GM12878 (cell line): ENCODE results near the gene SLC35A5. TPM values are rescaled to one million over a fixed set of nuclear protein-coding genes. Genes with fewer than 3 reads are reported as not detected.
A peak's percentile ranks its signal among the peaks of the same experiment; 100 is the strongest.

Experiments
- ATAC-seq: fragments of 200-7000 bp; cut with Tn5 transposase; 3 replicates; pipeline ENCODE4 v1.9.1; 2020; ENCODE audit warnings: mild to moderate bottlenecking, moderate library complexity
- BruUV-seq: library from RNA; stranded (reverse); fragments of 400-500 nt; replicated peaks from 2 replicates; lab custom pipeline; 2021; lab: Mats Ljungman, UMichigan
- CTCF ChIA-PET: fragments of 300-600 bp; sonication (Branson Sonifier 250); formaldehyde crosslinking; extraction: SDS; loops from one replicate; lab custom pipeline; 2021; ENCODE audit warnings: inconsistent platforms; lab: Yijun Ruan, JAX
- POLR2A ChIA-PET: fragments of 350-600 bp; formaldehyde crosslinking; extraction: SDS; loops from one replicate; lab custom pipeline; 2021; ENCODE audit warnings: inconsistent platforms; lab: Charles Lee
- RAD21 ChIA-PET: fragments of 300-600 bp; sonication (Branson Sonifier 250); formaldehyde crosslinking; loops from one replicate; lab custom pipeline; 2023; ENCODE audit warnings: antibody characterized with exemption; ENCODE audit not compliant: unreplicated experiment; lab: Charles Lee
- SMC1A ChIA-PET: fragments of 300-600 bp; sonication (Branson Sonifier 250); formaldehyde crosslinking; loops from one replicate; lab custom pipeline; 2023; ENCODE audit not compliant: unreplicated experiment, uncharacterized antibody; lab: Charles Lee
- DNase-seq: peaks from one replicate; pipeline ENCODE4 v3.0.0-alpha.2; 2011; ENCODE audit warnings: low read depth, low spot score
- FAIRE-seq: peaks from 3 replicates; lab custom pipeline; 2011; peaks lifted over from hg19 to GRCh38; lab: Jason Lieb, UNC
- H2AFZ ChIP-seq: 2 replicates; pipeline ENCODE4 v1.6.0; 2011; ENCODE audit warnings: low read depth, low read length, control low read depth; ENCODE audit not compliant: control insufficient read depth
- H3K27ac ChIP-seq: 2 replicates; pipeline ENCODE4 v1.5.1; 2011; ENCODE audit warnings: control low read depth; ENCODE audit not compliant: control insufficient read depth, insufficient read depth
- H3K27me3 ChIP-seq, 2 experiments: replicated peaks in 1 of 2; 2 replicates each; pipeline versions ENCODE4 v1.6.0 to v1.6.1; 2011; ENCODE audit warnings: low read length in 1 of 2; ENCODE audit not compliant: control insufficient read depth in 2 of 2, insufficient read depth in 2 of 2
- H3K36me3 ChIP-seq, 2 experiments: 2 replicates each; pipeline ENCODE4 v1.5.1; 2011; ENCODE audit warnings: low read length in 1 of 2; ENCODE audit not compliant: control insufficient read depth in 2 of 2, insufficient read depth in 2 of 2
- H3K4me1 ChIP-seq: 2 replicates; pipeline ENCODE4 v1.6.1; 2011; ENCODE audit warnings: mild to moderate bottlenecking, low read length, moderate library complexity, mixed read lengths; ENCODE audit not compliant: control insufficient read depth, insufficient read depth
- H3K4me2 ChIP-seq: 2 replicates; pipeline ENCODE4 v1.6.0; 2011; ENCODE audit warnings: control low read depth; ENCODE audit not compliant: control insufficient read depth, insufficient read depth
- H3K4me3 ChIP-seq: fragments of 200-600 bp; sonication (generic); 2 replicates; pipeline ENCODE4 v1.5.1; 2016
- H3K79me2 ChIP-seq: 2 replicates; pipeline ENCODE4 v1.6.0; 2011; ENCODE audit warnings: low read length; ENCODE audit not compliant: control insufficient read depth, insufficient read depth
- H3K9ac ChIP-seq: 2 replicates; pipeline ENCODE4 v1.8.0; 2011; ENCODE audit warnings: low read length, control low read depth, mixed read lengths; ENCODE audit not compliant: control insufficient read depth, insufficient read depth
- H3K9me3 ChIP-seq: replicated peaks from 3 replicates; pipeline ENCODE4 v1.5.1; 2011; ENCODE audit warnings: mild to moderate bottlenecking, low read length; ENCODE audit not compliant: control insufficient read depth, insufficient read depth
- H4K20me1 ChIP-seq: 2 replicates; pipeline ENCODE4 v1.6.0; 2011; ENCODE audit not compliant: control insufficient read depth, insufficient read depth
- BACH1 ChIP-seq: fragments of 450-650 bp; IDR thresholded peaks from 2 replicates; pipeline ENCODE4 v1.6.1; 2017; ENCODE audit warnings: mild to moderate bottlenecking, borderline replicate concordance
- BCLAF1 ChIP-seq: fragments of 450-650 bp; IDR thresholded peaks from 2 replicates; pipeline ENCODE4 v1.6.1; 2017; ENCODE audit warnings: antibody characterized with exemption, mild to moderate bottlenecking, moderate library complexity
- ELK1 ChIP-seq: IDR thresholded peaks from 2 replicates; pipeline ENCODE4 v1.6.1; 2012; ENCODE audit warnings: low read depth, low read length, improper control_type of control experiment
- PAX5 ChIP-seq: IDR thresholded peaks from 2 replicates; pipeline ENCODE4 v1.6.1; 2011; ENCODE audit warnings: low read depth, low read length, borderline replicate concordance
- PRDM15 ChIP-seq: fragments of 450-650 bp; formaldehyde crosslinking; IDR thresholded peaks from 2 replicates; pipeline ENCODE4 v1.4.0; 2020; ENCODE audit warnings: mild to moderate bottlenecking, moderate library complexity
- RUNX3 ChIP-seq: IDR thresholded peaks from 2 replicates; pipeline ENCODE4 v1.6.1; 2012; ENCODE audit warnings: low read length, inconsistent platforms
- SPI1 ChIP-seq: IDR thresholded peaks from 2 replicates; pipeline ENCODE4 v1.6.1; 2011; ENCODE audit warnings: low read depth, mild to moderate bottlenecking, low read length, moderate library complexity, borderline replicate concordance; ENCODE audit not compliant: insufficient read depth
- TARDBP ChIP-seq: IDR thresholded peaks from 2 replicates; pipeline ENCODE4 v1.6.1; 2016; ENCODE audit warnings: borderline replicate concordance
- YY1 ChIP-seq: IDR thresholded peaks from 2 replicates; pipeline ENCODE4 v1.6.1; 2011; ENCODE audit warnings: low read depth, mild to moderate bottlenecking, low read length
- WGBS: methylation state at CpG from one replicate; pipeline ENCODE4 v1.1.6; 2016; ENCODE audit warnings: low lambda C conversion rate; ENCODE audit not compliant: insufficient replicate concordance, insufficient coverage; ENCODE audit errors: missing lambda C conversion rate; 5-methylcytosine and 5-hydroxymethylcytosine counted together
- in situ Hi-C: fragments of 300-500 bp; cut with MboI; formaldehyde crosslinking; loops from 9 replicates; pipeline ENCODE4 v1.14.3; 2018; ENCODE audit warnings: mixed read lengths
- intact Hi-C: fragments of 100-400 bp; cut with micrococcal nuclease; formaldehyde crosslinking; loops from one replicate; pipeline ENCODE4 v1.14.2; 2022; ENCODE audit not compliant: unreplicated experiment
- polyA plus RNA-seq, 11 experiments: library from polyadenylated mRNA; depleted of rRNA in 4 of 11; unstranded in 6 of 11; stranded (reverse) in 5 of 11; fragments of >200 nt; fragmentation: Nextera tagmentation in 4 of 11; fragmentation: Illumina TruSeq in 1 of 11; extraction: Ambion mirVana in 4 of 11; extraction: Trizol in 1 of 11; gene quantifications; 1 replicate in 1 of 11; 2 replicates in 10 of 11; pipeline versions ENCODE4 v1.2.1 to v1.2.3, GENCODE V29; 2011 to 2016; ENCODE audit warnings: inconsistent platforms in 2 of 11, missing spikeins in 2 of 11, low read depth in 1 of 11
- total RNA-seq, 4 experiments: library from RNA; depleted of rRNA in 3 of 4; stranded (reverse); fragments of >200 nt in 3 of 4; fragmentation: Illumina TruSeq in 1 of 4; extraction: Trizol in 1 of 4; gene quantifications; 2 replicates each; pipeline versions ENCODE4 v1.2.1 to v1.2.3, GENCODE V29; 2013 to 2021
- TF ChIP-seq, protein P1 (sequence below): IDR thresholded peaks from 2 replicates; pipeline ENCODE4 v1.6.1; 2012; ENCODE audit warnings: low read depth, low read length, improper control_type of control experiment

SLC35A5 gene
- total and polyA plus RNA-seq, 10 of the 15 experiments (the other 5 are each of a cell fraction or from before 2014, with no cell fraction given): 10.9 to 38.1 (median 16.0) TPM

- TF ChIP-seq ELK1: no peak
These were observed 30.5 kb upstream of the SLC35A5 start (continued) for GRCh38 chr3:112531358-112531781.

- H3K9ac ChIP-seq: no peak overlapping the region
- in situ Hi-C loops (no loop called here), intact Hi-C loops (no loop called here)
- ATAC-seq: peak; percentile 97
- H3K36me3 ChIP-seq: peaks cover 0 to 27% of the 10 kb centered on the region in 2 experiments; a peak in 2 of 4 replicates
- no peak overlapping the region for H2AFZ ChIP-seq
- no TSS peak for BruUV-seq
- peak overlapping the region; percentile 44; the same call in 1 of the 2 replicates for H3K4me2 ChIP-seq
- no peak overlapping the region for H3K4me3 ChIP-seq
- ChIA-PET SMC1A (interaction anchor here (0.7 kb wide), 3 partner anchors 18 to 246 kb away, joined by 3 to 5 read pairs (median 4); partner anchors contain the start of gene SLC9C1), POLR2A (interaction anchor here (0.6 kb wide), 2 partner anchors 194 to 219 kb away, joined by 3 to 4 read pairs; no protein-coding TSS in a partner anchor), CTCF (interaction anchor here (0.7 to 2.1 kb wide), 4 partner anchors 9 to 519 kb away, joined by 3 to 9 read pairs (median 3); no protein-coding TSS in a partner anchor), RAD21 (interaction anchor here (1.5 kb wide), 1 partner anchor 15 kb away, joined by 6 read pairs; no protein-coding TSS in a partner anchor)
- DNase-seq: peak; percentile 38
- H3K4me1 ChIP-seq: peaks cover 13% of the 10 kb centered on the region
- peak; percentile 88 for FAIRE-seq
- H4K20me1 ChIP-seq: no peaks in the 10 kb centered on the region
- no peaks in the 10 kb centered on the region; the same call in none of the 2 replicates for H3K79me2 ChIP-seq
- WGBS: 0% methylated on average over 1 of the region's 1 CpG
- peak overlapping the region; percentile 57 for H3K27ac ChIP-seq
- H3K27me3 ChIP-seq: no peaks in the 10 kb centered on the region
- H3K9me3 ChIP-seq: no peaks in the 10 kb centered on the region
- TF ChIP-seq PAX5: no peak
- TF ChIP-seq YY1: no peak
- TF ChIP-seq, protein P1, sequence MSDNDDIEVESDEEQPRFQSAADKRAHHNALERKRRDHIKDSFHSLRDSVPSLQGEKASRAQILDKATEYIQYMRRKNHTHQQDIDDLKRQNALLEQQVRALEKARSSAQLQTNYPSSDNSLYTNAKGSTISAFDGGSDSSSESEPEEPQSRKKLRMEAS: no peak
- peak; percentile 76 for TF ChIP-seq SPI1
- no peak for TF ChIP-seq BACH1
- no peak for TF ChIP-seq TARDBP
- TF ChIP-seq BCLAF1: no peak
- TF ChIP-seq PRDM15: no peak
- TF ChIP-seq RUNX3: peak; percentile 51; the same call in 1 of the 2 replicates
These were observed 21.8 kb upstream of the SLC35A5 start for GRCh38 chr3:112539825-112540650.
